Measurements from ENCODE around the gene AOC3. TPM values are rescaled to one million over a fixed set of nuclear protein-coding genes. Genes with fewer than 3 reads are reported as not detected.

Gene AOC3
- total and polyA plus RNA-seq, 2 of the 13 experiments (the other 11 are each of a cell fraction or from before 2014, with no cell fraction given), result 8.7 to 51.7 TPM

DNA sequence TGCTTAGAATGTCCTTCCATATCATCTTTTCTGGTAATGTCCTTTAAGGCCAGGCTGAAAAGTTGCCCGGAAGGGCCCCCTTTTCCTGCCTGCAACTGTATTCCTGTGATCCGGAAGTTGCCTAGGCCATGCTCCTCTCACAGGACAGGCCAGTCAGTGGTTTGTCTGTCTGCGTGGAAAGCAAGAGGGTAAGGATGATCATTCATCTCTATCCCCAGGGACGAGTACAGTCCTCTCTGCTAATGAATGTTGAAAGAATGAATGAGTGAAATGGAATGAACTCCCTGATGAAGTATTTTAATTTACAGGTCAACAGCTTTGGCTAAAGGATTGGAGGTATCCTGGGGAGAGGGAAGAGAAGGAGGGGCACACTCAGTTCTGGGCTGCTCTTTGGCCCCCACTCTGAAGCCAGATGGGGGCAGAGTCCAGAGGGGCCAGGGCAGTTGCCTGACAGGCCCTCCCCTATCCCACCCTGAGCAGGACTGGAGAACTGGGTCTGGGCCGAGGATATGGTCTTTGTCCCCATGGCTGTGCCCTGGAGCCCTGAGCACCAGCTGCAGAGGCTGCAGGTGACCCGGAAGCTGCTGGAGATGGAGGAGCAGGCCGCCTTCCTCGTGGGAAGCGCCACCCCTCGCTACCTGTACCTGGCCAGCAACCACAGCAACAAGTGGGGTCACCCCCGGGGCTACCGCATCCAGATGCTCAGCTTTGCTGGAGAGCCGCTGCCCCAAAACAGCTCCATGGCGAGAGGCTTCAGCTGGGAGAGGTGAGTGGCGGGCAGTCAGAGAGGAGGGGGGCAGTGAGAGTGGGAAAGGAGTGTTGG, 3.2 kb downstream of the AOC3 start (continued):
- TF ChIP-seq, protein P1, sequence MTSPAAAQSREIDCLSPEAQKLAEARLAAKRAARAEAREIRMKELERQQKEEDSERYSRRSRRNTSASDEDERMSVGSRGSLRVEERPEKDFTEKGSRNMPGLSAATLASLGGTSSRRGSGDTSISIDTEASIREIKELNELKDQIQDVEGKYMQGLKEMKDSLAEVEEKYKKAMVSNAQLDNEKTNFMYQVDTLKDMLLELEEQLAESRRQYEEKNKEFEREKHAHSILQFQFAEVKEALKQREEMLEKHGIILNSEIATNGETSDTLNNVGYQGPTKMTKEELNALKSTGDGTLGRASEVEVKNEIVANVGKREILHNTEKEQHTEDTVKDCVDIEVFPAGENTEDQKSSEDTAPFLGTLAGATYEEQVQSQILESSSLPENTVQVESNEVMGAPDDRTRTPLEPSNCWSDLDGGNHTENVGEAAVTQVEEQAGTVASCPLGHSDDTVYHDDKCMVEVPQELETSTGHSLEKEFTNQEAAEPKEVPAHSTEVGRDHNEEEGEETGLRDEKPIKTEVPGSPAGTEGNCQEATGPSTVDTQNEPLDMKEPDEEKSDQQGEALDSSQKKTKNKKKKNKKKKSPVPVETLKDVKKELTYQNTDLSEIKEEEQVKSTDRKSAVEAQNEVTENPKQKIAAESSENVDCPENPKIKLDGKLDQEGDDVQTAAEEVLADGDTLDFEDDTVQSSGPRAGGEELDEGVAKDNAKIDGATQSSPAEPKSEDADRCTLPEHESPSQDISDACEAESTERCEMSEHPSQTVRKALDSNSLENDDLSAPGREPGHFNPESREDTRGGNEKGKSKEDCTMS (CRISPR knock-in tag; conservative IDR thresholded peaks at IDR 0.05), result no peak
- TF ChIP-seq ZNF235 (CRISPR knock-in tag; IDR thresholded peaks at IDR 0.05; ENCODE audit: borderline replicate concordance) (no peak), RFXANK (CRISPR knock-in tag; IDR thresholded peaks at IDR 0.05) (no peak), RXRA (CRISPR knock-in tag; IDR thresholded peaks at IDR 0.05) (peak; percentile 74; the same call in 1 of the 2 replicates), ZNF547 (CRISPR knock-in tag; IDR thresholded peaks at IDR 0.05) (no peak), ZNF33B (CRISPR knock-in tag; IDR thresholded peaks at IDR 0.05) (no peak), DMAP1 (CRISPR knock-in tag; IDR thresholded peaks at IDR 0.05) (peak; percentile 45; the same call in 1 of the 2 replicates), RAD51 (IDR thresholded peaks at IDR 0.05; ENCODE audit: borderline replicate concordance) (no peak), WIZ (CRISPR knock-in tag; IDR thresholded peaks at IDR 0.05) (peak; percentile 84; the same call in 1 of the 2 replicates), ZNF607 (CRISPR knock-in tag; IDR thresholded peaks at IDR 0.05; ENCODE audit: borderline replicate concordance) (0 out of 2 replicates have a peak, but pooled peaks have one; percentile 40), RBAK (CRISPR knock-in tag; IDR thresholded peaks at IDR 0.05) (peak; percentile 32; the same call in 1 of the 2 replicates), TBP (CRISPR knock-in tag; IDR thresholded peaks at IDR 0.05) (no peak), ELF3 (CRISPR knock-in tag; IDR thresholded peaks at IDR 0.05) (peak; percentile 80), ASH2L (IDR thresholded peaks at IDR 0.05; ENCODE audit: insufficient read length, low read depth, low read length) (peak; percentile 75), MIER3 (CRISPR knock-in tag; IDR thresholded peaks at IDR 0.05; ENCODE audit: borderline replicate concordance) (no peak; the same call in 1 of the 2 replicates)
- TF ChIP-seq, protein P2, sequence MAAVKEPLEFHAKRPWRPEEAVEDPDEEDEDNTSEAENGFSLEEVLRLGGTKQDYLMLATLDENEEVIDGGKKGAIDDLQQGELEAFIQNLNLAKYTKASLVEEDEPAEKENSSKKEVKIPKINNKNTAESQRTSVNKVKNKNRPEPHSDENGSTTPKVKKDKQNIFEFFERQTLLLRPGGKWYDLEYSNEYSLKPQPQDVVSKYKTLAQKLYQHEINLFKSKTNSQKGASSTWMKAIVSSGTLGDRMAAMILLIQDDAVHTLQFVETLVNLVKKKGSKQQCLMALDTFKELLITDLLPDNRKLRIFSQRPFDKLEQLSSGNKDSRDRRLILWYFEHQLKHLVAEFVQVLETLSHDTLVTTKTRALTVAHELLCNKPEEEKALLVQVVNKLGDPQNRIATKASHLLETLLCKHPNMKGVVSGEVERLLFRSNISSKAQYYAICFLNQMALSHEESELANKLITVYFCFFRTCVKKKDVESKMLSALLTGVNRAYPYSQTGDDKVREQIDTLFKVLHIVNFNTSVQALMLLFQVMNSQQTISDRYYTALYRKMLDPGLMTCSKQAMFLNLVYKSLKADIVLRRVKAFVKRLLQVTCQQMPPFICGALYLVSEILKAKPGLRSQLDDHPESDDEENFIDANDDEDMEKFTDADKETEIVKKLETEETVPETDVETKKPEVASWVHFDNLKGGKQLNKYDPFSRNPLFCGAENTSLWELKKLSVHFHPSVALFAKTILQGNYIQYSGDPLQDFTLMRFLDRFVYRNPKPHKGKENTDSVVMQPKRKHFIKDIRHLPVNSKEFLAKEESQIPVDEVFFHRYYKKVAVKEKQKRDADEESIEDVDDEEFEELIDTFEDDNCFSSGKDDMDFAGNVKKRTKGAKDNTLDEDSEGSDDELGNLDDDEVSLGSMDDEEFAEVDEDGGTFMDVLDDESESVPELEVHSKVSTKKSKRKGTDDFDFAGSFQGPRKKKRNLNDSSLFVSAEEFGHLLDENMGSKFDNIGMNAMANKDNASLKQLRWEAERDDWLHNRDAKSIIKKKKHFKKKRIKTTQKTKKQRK (IDR thresholded peaks at IDR 0.05; ENCODE audit: low read length), result no peak
- TF ChIP-seq, protein P3, sequence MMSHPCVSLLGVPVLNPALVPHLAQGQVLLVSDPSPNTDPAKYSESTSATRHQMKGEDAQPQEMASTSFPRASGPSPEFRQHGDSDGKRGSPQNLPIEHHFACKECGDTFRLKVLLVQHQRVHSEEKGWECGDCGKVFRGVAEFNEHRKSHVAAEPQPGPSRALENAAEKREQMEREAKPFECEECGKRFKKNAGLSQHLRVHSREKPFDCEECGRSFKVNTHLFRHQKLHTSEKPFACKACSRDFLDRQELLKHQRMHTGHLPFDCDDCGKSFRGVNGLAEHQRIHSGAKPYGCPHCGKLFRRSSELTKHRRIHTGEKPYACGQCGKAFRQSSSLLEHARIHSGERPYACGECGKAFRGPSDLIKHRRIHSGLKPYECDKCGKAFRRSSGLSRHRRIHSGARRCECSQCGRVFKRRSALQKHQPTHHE (CRISPR knock-in tag; IDR thresholded peaks at IDR 0.05; ENCODE audit: borderline replicate concordance), result no peak
- TF ChIP-seq, protein P4, sequence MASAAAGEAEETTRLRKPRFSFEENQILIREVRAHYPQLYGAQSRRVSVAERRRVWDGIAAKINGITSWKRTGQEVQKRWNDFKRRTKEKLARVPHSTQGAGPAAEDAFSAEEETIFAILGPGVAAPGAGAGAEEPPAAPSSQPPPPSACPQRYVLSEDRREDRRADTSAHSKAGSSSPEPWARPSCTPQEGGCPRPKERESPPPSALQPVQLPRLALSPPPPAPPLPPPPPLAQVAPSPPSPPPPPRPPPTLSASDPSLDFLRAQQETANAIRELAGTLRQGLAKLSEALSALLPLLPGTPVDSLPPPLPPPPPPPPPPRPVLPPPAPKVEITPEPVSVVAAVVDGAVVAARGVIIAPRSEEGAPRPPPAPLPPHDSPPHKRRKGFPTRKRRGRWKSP (CRISPR knock-in tag; IDR thresholded peaks at IDR 0.05), result no peak
- TF ChIP-seq, protein P5, sequence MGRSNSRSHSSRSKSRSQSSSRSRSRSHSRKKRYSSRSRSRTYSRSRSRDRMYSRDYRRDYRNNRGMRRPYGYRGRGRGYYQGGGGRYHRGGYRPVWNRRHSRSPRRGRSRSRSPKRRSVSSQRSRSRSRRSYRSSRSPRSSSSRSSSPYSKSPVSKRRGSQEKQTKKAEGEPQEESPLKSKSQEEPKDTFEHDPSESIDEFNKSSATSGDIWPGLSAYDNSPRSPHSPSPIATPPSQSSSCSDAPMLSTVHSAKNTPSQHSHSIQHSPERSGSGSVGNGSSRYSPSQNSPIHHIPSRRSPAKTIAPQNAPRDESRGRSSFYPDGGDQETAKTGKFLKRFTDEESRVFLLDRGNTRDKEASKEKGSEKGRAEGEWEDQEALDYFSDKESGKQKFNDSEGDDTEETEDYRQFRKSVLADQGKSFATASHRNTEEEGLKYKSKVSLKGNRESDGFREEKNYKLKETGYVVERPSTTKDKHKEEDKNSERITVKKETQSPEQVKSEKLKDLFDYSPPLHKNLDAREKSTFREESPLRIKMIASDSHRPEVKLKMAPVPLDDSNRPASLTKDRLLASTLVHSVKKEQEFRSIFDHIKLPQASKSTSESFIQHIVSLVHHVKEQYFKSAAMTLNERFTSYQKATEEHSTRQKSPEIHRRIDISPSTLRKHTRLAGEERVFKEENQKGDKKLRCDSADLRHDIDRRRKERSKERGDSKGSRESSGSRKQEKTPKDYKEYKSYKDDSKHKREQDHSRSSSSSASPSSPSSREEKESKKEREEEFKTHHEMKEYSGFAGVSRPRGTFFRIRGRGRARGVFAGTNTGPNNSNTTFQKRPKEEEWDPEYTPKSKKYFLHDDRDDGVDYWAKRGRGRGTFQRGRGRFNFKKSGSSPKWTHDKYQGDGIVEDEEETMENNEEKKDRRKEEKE (IDR thresholded peaks at IDR 0.05), result no peak

All from HepG2 (cell line).